ENCODE data around the gene LRRC8A.
"Not testable (repeated sequence)": the region's sequence is repeated elsewhere in the genome, so short reads cannot be mapped to it uniquely, and the experiment has no call there.

GRCh38 chr9:128870941-128871265 lies 11.0 kb upstream of the LRRC8A start:
- TF ChIP-seq CHD2 (IDR thresholded peaks at IDR 0.05; ENCODE audit: low read depth, low read length); TARDBP (CRISPR knock-in tag; IDR thresholded peaks at IDR 0.05): not testable (repeated sequence)
